Mesothelial cell of epicardium (in vitro differentiated cells): Measurements from ENCODE around the gene ITPR1. TPM values are rescaled to one million over a fixed set of nuclear protein-coding genes. Genes with fewer than 3 reads are reported as not detected.
"Not testable (repeated sequence)": the region's sequence is repeated elsewhere in the genome, so short reads cannot be mapped to it uniquely, and the experiment has no call there.

Experiments
- DNase-seq, 2 experiments: peaks; one replicate each; pipeline ENCODE4 v3.0.0; 2021; ENCODE audit warnings: low spot score in 2 of 2; ENCODE audit not compliant: unreplicated experiment in 2 of 2
- H3K27ac Mint-ChIP-seq: 2 replicates; pipeline ENCODE4 v1.8.0; 2021; ENCODE audit warnings: mixed read lengths
- H3K27me3 Mint-ChIP-seq: 2 replicates; pipeline ENCODE4 v1.8.0; 2021; ENCODE audit warnings: low read depth, mixed read lengths
- H3K36me3 Mint-ChIP-seq: 2 replicates; pipeline ENCODE4 v1.8.0; 2021; ENCODE audit warnings: mixed read lengths
- H3K4me1 Mint-ChIP-seq: 2 replicates; pipeline ENCODE4 v1.8.0; 2021; ENCODE audit warnings: mixed read lengths
- H3K4me3 Mint-ChIP-seq: 2 replicates; pipeline ENCODE4 v1.8.0; 2021; ENCODE audit warnings: mild to moderate bottlenecking, moderate library complexity, mixed read lengths
- H3K9me3 Mint-ChIP-seq: 2 replicates; pipeline ENCODE4 v1.8.0; 2021; ENCODE audit warnings: mixed read lengths
- total RNA-seq: library from RNA; stranded (reverse); gene quantifications from 3 replicates; pipeline ENCODE4 v1.2.1, GENCODE V29; 2021
- TF ChIP-seq, protein P1 (sequence below): fragments of 200-600 bp; sonication (generic); IDR thresholded peaks from one replicate; pipeline ENCODE4 v1.5.0; 2021; ENCODE audit warnings: antibody characterized with exemption; ENCODE audit not compliant: unreplicated experiment

The ITPR1 gene
- total RNA-seq, result 21.2 to 21.3 TPM (median 21.3 TPM) in 3 replicates

DNA sequence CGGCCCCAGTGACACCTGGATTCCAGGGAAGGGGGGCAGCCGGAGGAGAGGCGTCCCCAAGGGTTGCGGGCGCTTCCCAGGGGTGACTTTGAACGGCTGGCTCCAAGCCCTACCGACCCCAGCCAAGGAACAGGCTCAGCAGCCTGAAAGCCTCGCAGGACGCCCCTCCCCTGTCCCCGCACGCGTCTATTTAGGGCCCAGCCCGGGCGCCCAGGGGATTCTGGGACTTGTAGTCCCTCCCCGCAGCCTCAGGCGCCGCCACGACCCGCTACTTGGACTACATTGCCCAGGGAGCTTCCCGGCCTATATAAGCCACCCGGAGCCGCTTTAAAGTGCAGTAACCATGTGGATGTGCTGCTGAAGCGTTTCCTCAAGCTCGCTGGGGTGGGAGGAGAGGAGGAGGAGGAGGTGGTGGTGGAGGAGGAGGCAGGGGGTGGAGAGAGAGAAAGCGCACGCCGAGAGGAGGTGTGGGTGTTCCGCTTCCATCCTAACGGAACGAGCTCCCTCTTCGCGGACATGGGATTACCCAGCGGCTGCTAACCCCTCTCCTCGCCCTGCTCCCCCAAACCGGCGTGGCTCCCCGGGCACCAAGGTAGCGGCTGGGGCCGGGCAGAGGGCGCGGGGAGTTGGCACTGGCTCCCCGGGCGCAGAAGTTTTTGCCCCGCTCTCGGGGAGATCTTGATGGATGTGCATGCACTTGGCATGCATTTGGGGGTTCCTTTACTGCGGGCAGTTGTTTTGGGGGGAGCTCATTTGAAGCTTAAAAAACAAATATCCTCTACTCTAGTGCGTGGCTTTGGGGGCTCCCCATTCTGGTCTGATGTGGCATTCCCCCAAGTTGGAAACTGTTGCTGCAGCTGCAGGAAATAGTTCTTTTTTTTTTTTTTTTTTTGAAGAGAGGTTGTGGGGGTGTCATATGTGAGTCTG, at the start of gene ITPR1:
TSS of gene ITPR1 (plus strand) at position 335 of the 927 bp plus-strand sequence. CDS start 23,144 bp downstream, outside the sequence.
- peaks cover 56% of the 10 kb centered on the region for H3K27me3 Mint-ChIP-seq
- H3K27ac Mint-ChIP-seq, result peak within 1 kb of the TSS; percentile 95
- H3K9me3 Mint-ChIP-seq, result no peaks in the 10 kb centered on the region

DNA sequence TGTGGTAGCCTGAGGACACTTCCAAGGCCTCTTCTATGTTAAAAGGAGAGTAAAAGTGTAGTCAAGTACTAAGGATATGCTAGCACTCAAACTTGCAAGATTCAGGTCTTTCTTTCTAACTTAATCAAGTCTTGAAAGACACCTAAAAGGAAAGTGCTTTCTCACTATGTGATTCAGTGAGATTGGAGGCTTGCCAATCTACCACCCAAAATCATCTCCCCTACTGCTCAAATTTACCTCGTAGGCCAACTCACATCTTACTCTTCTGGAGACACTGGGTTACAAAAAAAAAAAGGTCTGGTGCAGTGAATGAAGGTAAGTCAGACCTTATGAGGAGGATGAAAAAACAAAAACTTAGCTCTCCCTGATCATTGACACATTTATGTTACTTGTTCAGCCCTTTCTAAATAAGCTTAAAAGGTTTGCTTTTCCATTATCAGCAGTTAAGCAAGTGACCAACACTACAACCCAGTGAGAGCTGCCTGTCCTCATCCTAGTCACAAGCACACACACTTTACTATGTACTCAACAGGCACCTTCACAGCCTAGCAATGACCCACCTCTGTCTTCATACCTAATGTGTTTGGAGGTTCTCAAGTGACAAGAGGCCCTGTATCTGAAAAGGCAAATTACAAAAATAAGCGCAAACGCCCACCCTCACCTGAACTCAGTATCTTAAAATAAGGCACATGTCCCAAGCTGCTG, 45.7 kb upstream of the ITPR1 start:
- H3K9me3 Mint-ChIP-seq, result no peaks in the 10 kb centered on the region
- TF ChIP-seq, protein P1, sequence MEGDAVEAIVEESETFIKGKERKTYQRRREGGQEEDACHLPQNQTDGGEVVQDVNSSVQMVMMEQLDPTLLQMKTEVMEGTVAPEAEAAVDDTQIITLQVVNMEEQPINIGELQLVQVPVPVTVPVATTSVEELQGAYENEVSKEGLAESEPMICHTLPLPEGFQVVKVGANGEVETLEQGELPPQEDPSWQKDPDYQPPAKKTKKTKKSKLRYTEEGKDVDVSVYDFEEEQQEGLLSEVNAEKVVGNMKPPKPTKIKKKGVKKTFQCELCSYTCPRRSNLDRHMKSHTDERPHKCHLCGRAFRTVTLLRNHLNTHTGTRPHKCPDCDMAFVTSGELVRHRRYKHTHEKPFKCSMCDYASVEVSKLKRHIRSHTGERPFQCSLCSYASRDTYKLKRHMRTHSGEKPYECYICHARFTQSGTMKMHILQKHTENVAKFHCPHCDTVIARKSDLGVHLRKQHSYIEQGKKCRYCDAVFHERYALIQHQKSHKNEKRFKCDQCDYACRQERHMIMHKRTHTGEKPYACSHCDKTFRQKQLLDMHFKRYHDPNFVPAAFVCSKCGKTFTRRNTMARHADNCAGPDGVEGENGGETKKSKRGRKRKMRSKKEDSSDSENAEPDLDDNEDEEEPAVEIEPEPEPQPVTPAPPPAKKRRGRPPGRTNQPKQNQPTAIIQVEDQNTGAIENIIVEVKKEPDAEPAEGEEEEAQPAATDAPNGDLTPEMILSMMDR, result no peak
- H3K36me3 Mint-ChIP-seq, result peaks cover 11% of the 10 kb centered on the region
- no peaks in the 10 kb centered on the region for H3K4me1 Mint-ChIP-seq
- no peak for DNase-seq
- H3K4me3 Mint-ChIP-seq, result no peak overlapping the region
- H3K27ac Mint-ChIP-seq, result no peak overlapping the region
- no peaks in the 10 kb centered on the region for H3K27me3 Mint-ChIP-seq

More for the DNA sequence above, at the start of gene ITPR1:
- Mint-ChIP-seq H3K36me3 (no peaks in the 10 kb centered on the region), H3K4me1 (peaks cover 33% of the 10 kb centered on the region), H3K4me3 (peak within 1 kb of the TSS; percentile 91)
- TF ChIP-seq, protein P1, result no peak
- DNase-seq, result peak; percentile 92 to 96

DNA sequence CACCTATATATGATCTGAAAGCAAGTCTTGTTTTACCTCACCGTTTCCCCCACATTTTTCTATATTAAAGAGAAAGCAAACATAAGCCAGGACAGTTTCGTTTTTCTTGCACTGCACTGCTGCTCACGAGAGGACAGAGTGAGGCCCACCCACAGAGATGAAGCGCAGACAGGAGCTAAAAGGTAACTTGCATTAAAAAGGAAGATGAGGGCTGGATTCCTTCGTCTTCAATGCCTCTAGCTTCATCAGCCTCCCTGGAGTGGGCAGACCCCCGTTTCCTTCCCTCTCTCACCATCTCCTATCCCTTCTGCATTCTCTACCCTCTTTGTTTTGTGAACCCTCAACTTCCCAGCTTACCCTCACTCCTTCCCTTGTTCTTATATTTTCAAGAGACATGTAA, 45.0 kb upstream of the ITPR1 start:
- H3K4me3 Mint-ChIP-seq, result no peak overlapping the region
- no peak overlapping the region for H3K27ac Mint-ChIP-seq
- no peaks in the 10 kb centered on the region for H3K27me3 Mint-ChIP-seq
- no peaks in the 10 kb centered on the region for H3K4me1 Mint-ChIP-seq
- DNase-seq, result no peak
- peaks cover 8% of the 10 kb centered on the region for H3K36me3 Mint-ChIP-seq
- no peaks in the 10 kb centered on the region for H3K9me3 Mint-ChIP-seq
- TF ChIP-seq, protein P1, result no peak

DNA sequence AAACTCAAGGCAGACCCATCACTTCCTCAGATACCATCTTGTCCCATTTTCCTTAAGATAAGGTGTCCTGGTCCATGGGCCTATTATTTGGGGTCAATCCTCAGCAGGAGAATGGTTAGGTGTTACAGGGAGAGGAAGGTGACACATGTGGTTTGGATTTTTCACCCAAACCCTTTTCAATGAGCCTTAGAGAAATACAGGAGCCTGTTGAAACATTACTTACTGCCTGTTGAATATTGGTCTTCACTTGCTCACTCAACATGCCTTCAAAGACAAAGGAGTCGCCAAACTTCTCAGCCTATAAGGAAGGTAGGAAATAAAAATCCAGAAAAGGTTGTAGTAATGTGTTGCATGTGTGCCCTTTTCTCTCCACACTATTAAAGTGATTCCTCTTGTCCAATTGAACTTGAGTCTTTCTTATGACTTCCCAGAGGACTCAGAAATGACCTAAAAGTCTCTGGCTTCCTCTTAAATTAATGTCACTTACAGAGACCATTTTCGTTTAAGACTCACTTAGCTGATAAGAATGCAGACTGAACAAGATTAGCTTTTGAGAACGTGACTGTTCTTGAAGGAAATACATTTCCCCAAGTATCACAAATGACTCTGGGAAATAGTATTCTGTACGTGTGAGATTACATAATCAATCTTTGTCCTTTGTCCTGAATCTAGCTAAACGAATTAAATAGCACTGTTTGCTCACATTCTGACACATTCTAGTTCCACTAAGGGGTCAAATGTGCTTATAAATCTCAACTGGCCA, 43.9 kb upstream of the ITPR1 start:
- no peaks in the 10 kb centered on the region for H3K27me3 Mint-ChIP-seq
- peaks cover 8% of the 10 kb centered on the region for H3K36me3 Mint-ChIP-seq
- no peak for DNase-seq
- no peak overlapping the region for H3K27ac Mint-ChIP-seq
- H3K4me3 Mint-ChIP-seq, result no peak overlapping the region
- no peaks in the 10 kb centered on the region for H3K9me3 Mint-ChIP-seq
- no peaks in the 10 kb centered on the region for H3K4me1 Mint-ChIP-seq
- TF ChIP-seq, protein P1, result no peak

GRCh38 chr3:4454142-4454541, 39.0 kb upstream of the ITPR1 start:
- Mint-ChIP-seq H3K36me3 (no peaks in the 10 kb centered on the region), H3K9me3 (peaks cover 6% of the 10 kb centered on the region), H3K27ac (no peak overlapping the region), H3K4me1 (no peaks in the 10 kb centered on the region), H3K4me3 (no peak overlapping the region), H3K27me3 (no peaks in the 10 kb centered on the region)
- no peak for DNase-seq
- TF ChIP-seq, protein P1, result no peak

GRCh38 chr3:4456780-4457179, 36.4 kb upstream of the ITPR1 start:
- H3K4me3 Mint-ChIP-seq, H3K9me3 Mint-ChIP-seq, H3K36me3 Mint-ChIP-seq, H3K27me3 Mint-ChIP-seq, DNase-seq, H3K4me1 Mint-ChIP-seq, H3K27ac Mint-ChIP-seq: not testable (repeated sequence)
